SK-N-SH treated with all-trans-retinoic acid at 6 μM for 48 hours (cell line): ENCODE data around the gene SLC35E4.

Source experiments
- ESRRG ChIP-seq: fragments of 250-450 bp; sonication (Bioruptor Pico); IDR thresholded peaks from 2 replicates; pipeline ENCODE4 v1.6.1; 2021; ENCODE audit warnings: mild to moderate bottlenecking
- GLIS3 ChIP-seq: fragments of 250-450 bp; sonication (Bioruptor Pico); IDR thresholded peaks from 2 replicates; pipeline ENCODE4 v1.5.0; 2020; ENCODE audit warnings: mild to moderate bottlenecking, moderate library complexity
- RARB ChIP-seq: fragments of 250-450 bp; sonication (Bioruptor Pico); IDR thresholded peaks from 2 replicates; pipeline ENCODE4 v1.8.0; 2021; ENCODE audit warnings: mild to moderate bottlenecking, moderate library complexity
- TCF4 ChIP-seq: fragments of 250-450 bp; sonication (Bioruptor Pico); IDR thresholded peaks from 2 replicates; pipeline ENCODE4 v1.8.0; 2021; ENCODE audit warnings: mild to moderate bottlenecking, moderate library complexity, borderline replicate concordance
- TOX ChIP-seq: fragments of 250-450 bp; sonication (Bioruptor Pico); IDR thresholded peaks from 2 replicates; pipeline ENCODE4 v1.8.0; 2021; ENCODE audit warnings: mild to moderate bottlenecking, moderate library complexity, borderline replicate concordance
- ZFP30 ChIP-seq: fragments of 450-650 bp; formaldehyde crosslinking; IDR thresholded peaks from 2 replicates; pipeline ENCODE4 v1.5.0; 2022; ENCODE audit warnings: mild to moderate bottlenecking, moderate library complexity
- ZNF565 ChIP-seq: fragments of 450-650 bp; formaldehyde crosslinking; conservative IDR thresholded peaks from 2 replicates; pipeline ENCODE4 v1.5.0; 2020; ENCODE audit warnings: low read depth, mild to moderate bottlenecking, moderate library complexity
- ZNF70 ChIP-seq: fragments of 450-650 bp; formaldehyde crosslinking; IDR thresholded peaks from 2 replicates; pipeline ENCODE4 v1.5.0; 2020; ENCODE audit warnings: mild to moderate bottlenecking, moderate library complexity
- TF ChIP-seq, protein P1 (sequence below): fragments of 250-450 bp; sonication (Bioruptor Pico); IDR thresholded peaks from 2 replicates; pipeline ENCODE4 v1.5.1; 2021; ENCODE audit warnings: mild to moderate bottlenecking, moderate library complexity
- TF ChIP-seq, protein P2 (sequence below): fragments of 250-450 bp; sonication (Bioruptor Pico); IDR thresholded peaks from 2 replicates; pipeline ENCODE4 v1.8.0; 2020; ENCODE audit warnings: mild to moderate bottlenecking, moderate library complexity, borderline replicate concordance

DNA sequence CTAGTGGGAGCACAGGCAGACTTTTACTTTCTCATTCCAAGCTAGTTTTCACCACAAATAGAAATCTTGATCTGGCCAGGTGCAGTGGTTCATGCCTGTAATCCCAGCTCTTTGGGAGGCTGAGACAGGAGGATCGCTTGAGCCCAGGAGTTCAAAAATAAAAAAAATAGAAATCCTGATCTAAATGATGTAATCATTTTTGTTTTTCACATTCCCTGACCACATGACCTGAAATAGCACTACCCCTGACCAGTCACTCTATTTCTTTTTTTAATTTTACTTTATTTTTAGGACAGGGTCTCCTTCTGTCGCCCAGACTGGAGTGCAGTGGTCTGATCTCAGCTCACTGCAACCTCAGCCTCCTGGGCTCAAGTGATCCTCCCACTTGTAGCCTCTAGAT is 30.9 kb upstream of the SLC35E4 start:
- TF ChIP-seq, protein P1, sequence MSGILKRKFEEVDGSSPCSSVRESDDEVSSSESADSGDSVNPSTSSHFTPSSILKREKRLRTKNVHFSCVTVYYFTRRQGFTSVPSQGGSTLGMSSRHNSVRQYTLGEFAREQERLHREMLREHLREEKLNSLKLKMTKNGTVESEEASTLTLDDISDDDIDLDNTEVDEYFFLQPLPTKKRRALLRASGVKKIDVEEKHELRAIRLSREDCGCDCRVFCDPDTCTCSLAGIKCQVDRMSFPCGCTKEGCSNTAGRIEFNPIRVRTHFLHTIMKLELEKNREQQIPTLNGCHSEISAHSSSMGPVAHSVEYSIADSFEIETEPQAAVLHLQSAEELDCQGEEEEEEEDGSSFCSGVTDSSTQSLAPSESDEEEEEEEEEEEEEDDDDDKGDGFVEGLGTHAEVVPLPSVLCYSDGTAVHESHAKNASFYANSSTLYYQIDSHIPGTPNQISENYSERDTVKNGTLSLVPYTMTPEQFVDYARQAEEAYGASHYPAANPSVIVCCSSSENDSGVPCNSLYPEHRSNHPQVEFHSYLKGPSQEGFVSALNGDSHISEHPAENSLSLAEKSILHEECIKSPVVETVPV (CRISPR knock-in tag) = no peak
- no peak for TF ChIP-seq ZNF70 (CRISPR knock-in tag)
- TF ChIP-seq ESRRG (CRISPR knock-in tag) = no peak
- TF ChIP-seq GLIS3 (CRISPR knock-in tag) = no peak
- no peak for TF ChIP-seq ZNF565
- TF ChIP-seq, protein P2, sequence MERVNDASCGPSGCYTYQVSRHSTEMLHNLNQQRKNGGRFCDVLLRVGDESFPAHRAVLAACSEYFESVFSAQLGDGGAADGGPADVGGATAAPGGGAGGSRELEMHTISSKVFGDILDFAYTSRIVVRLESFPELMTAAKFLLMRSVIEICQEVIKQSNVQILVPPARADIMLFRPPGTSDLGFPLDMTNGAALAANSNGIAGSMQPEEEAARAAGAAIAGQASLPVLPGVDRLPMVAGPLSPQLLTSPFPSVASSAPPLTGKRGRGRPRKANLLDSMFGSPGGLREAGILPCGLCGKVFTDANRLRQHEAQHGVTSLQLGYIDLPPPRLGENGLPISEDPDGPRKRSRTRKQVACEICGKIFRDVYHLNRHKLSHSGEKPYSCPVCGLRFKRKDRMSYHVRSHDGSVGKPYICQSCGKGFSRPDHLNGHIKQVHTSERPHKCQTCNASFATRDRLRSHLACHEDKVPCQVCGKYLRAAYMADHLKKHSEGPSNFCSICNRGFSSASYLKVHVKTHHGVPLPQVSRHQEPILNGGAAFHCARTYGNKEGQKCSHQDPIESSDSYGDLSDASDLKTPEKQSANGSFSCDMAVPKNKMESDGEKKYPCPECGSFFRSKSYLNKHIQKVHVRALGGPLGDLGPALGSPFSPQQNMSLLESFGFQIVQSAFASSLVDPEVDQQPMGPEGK (CRISPR knock-in tag) = no peak
- no peak for TF ChIP-seq ZFP30 (CRISPR knock-in tag)
- no peak for TF ChIP-seq TOX (CRISPR knock-in tag)
- TF ChIP-seq RARB (CRISPR knock-in tag) = no peak
- no peak for TF ChIP-seq TCF4
